ENCODE results near the gene TMEM170B.

DNA sequence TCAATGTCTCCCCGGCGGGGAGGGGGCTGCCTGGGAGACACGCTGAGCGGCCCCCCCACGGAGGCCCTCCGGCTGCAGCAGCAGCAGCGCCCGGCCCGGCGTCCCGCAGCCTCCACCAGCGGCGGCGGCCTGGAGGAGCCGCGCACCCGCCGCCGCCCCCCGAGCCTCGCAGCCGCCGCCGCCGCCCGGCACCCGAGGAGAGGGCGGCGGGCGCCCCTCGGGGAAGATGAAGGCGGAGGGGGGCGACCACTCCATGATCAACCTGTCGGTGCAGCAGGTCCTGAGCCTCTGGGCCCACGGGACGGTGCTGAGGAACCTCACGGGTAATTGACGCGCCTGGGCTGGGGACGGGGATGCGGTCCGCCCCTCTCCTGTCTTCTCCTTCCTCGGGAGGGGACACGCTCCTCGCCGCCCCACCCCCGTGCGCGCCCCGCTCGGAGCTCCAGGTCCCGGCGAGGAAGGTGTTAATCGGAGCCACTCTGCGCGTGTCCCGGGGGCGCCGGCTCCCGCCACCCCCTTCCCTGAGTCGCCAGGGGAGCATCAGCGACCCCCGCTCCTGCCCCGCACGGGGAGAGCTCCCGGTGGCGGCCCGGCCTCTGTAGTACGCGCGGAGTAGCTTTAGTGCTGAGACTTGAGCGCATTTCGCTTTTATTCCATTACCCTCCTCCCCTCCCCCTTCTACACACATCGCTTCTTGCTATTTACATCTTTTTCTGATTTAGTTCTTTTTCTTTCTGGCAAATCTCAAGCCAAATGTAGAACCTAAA, 686 bp downstream of the TMEM170B start:
- TF ChIP-seq, protein P1, sequence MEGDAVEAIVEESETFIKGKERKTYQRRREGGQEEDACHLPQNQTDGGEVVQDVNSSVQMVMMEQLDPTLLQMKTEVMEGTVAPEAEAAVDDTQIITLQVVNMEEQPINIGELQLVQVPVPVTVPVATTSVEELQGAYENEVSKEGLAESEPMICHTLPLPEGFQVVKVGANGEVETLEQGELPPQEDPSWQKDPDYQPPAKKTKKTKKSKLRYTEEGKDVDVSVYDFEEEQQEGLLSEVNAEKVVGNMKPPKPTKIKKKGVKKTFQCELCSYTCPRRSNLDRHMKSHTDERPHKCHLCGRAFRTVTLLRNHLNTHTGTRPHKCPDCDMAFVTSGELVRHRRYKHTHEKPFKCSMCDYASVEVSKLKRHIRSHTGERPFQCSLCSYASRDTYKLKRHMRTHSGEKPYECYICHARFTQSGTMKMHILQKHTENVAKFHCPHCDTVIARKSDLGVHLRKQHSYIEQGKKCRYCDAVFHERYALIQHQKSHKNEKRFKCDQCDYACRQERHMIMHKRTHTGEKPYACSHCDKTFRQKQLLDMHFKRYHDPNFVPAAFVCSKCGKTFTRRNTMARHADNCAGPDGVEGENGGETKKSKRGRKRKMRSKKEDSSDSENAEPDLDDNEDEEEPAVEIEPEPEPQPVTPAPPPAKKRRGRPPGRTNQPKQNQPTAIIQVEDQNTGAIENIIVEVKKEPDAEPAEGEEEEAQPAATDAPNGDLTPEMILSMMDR (IDR thresholded peaks at IDR 0.05; ENCODE audit: low read depth, low read length, poor library complexity, severe bottlenecking), result no peak
- TF ChIP-seq EZH2phosphoT487 (IDR thresholded peaks at IDR 0.05; ENCODE audit: borderline replicate concordance, low read length), result no peak

Data from DOHH2 (cell line).